IPS-18c (cell line): ENCODE results near the gene SH3TC1.

Experiments
- H3K4me3 ChIP-seq: 2 replicates; pipeline ENCODE4 v1.7.0; 2013; ENCODE audit warnings: low read depth, mild to moderate bottlenecking, low read length, moderate library complexity; ENCODE audit not compliant: insufficient read depth
- H3K9me3 ChIP-seq: one replicate; pipeline ENCODE4 v1.6.1; 2013; ENCODE audit warnings: mild to moderate bottlenecking, low read length, moderate library complexity; ENCODE audit not compliant: control insufficient read depth, insufficient read depth

SH3TC1 gene

DNA sequence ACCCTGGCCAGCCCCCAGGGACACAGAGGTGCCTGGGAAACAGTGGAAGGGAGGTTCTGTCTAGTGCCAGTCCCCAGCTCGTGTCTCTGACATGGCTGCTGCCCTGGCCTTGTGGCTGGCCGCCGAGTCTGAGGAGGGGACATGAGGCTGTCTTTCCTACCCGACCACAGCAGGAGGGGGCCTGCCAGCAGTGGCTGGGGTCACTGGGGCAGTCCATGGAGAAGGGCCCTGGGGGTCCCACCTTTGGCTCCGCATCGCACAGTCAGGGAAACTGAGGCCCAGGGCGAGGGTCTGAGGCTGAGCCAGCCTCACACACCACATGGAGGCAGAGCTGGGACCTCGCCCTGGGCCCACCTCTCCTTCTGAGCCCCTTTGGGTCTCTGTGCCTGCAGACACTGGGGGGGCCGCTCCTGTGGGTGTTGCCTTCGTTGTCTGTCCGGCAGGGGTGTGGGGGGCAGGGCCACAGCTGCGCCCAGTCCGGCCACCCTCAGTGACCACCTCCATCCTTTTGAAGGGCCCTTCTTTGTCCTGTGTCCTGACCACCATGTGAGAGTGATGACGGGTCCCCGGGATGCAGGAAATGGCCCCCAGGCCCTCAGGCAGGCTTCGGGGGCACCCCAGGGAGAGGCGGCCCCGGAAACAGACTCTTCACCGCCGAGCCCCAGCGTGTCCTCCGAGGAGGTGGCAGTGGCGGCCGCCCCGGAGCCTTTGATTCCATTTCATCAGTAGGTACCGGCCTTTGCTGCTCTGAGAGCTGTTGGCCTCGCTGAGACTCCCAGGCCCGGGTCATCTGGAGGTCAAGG is 17.6 kb downstream of the SH3TC1 start:
- H3K4me3 ChIP-seq = no peak overlapping the region

DNA sequence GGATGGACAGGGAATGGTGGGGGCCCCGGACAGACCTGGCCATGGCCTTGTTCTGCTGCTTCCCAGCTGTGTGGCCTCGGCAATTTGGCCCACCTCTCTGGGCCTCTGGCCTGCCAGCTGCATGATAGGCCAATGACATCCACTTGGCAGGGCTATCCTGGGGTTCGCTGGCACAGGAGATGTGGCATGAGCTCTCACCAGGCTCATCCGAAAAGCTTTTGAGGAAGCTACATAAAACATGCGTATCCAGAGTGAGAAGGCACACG is 18.1 kb downstream of the SH3TC1 start:
- H3K9me3 ChIP-seq = no peaks in the 10 kb centered on the region
- H3K4me3 ChIP-seq = no peak overlapping the region

More for the DNA sequence above, 17.6 kb downstream of the SH3TC1 start:
- H3K9me3 ChIP-seq = no peaks in the 10 kb centered on the region

DNA sequence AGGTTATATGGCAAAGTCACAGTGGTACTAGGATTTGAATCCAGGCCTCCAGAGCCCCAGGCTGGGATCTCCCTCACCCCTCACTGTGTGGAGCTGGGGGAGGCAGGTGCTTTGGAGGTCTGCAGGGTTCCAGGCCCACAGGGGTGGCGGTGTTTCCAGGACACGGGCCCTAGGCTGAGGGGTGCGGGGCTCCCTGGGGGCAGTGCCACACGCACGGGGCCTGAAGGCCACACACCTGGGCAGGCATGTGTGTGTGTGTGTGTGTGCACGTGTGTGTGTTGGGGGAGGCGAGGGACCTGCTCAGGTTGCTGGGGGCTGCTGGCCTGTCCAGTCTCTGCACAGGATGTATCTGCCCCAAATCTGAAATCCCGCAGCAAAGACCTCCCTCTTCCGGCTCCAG is 18.8 kb downstream of the SH3TC1 start:
- H3K4me3 ChIP-seq = no peak overlapping the region
- H3K9me3 ChIP-seq = no peaks in the 10 kb centered on the region

DNA sequence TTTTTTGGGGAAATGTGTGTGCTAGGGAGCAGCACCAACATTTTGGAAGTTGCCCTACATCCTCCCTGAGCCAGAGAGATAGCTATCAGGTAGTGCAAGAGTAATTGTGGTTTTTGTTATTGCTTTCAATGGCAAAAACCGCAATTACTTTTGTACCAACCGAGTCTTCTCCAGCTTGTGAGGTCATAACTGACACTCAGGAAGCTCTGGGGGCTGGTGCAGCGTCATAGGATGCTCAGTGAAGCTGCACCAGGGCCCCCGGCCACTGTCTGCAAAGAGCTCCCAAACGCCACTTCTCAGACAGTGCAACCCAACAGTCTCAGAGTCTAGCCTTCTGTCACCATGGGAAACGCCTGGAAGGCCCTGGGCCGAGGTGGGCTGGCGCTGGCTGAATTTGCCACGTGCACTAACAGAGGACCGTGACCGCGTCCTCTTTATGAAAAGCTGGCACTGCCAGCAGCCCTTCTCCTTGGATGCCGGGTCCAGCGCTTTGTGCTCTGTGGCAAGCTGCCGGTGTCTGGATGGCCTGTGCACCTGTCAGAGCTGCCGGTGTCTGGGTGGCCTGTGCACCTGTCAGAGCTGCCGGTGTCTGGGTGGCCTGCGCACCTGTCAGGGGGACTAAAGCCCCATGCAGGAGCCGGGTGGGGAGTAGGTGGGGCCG is 19.4 kb downstream of the SH3TC1 start:
- no peak overlapping the region for H3K4me3 ChIP-seq
- H3K9me3 ChIP-seq = no peaks in the 10 kb centered on the region

DNA sequence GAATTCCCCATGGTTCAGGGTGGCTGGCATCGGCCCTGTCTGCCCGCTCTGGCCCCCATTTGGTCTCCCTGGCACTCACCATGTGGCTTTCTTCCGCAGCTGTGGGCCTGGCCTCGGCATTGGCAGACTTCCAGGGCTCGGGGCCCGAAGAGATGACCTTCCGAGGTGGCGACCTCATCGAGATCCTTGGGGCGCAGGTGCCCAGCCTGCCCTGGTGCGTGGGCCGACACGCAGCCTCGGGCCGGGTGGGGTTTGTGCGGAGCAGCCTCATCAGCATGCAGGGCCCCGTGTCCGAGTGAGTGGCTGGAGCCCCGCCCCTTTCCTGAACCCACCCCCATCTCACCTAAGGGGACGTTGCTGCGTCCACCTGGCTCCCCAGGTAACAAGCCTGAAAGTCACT is 20.1 kb downstream of the SH3TC1 start:
- H3K4me3 ChIP-seq = no peak overlapping the region

DNA sequence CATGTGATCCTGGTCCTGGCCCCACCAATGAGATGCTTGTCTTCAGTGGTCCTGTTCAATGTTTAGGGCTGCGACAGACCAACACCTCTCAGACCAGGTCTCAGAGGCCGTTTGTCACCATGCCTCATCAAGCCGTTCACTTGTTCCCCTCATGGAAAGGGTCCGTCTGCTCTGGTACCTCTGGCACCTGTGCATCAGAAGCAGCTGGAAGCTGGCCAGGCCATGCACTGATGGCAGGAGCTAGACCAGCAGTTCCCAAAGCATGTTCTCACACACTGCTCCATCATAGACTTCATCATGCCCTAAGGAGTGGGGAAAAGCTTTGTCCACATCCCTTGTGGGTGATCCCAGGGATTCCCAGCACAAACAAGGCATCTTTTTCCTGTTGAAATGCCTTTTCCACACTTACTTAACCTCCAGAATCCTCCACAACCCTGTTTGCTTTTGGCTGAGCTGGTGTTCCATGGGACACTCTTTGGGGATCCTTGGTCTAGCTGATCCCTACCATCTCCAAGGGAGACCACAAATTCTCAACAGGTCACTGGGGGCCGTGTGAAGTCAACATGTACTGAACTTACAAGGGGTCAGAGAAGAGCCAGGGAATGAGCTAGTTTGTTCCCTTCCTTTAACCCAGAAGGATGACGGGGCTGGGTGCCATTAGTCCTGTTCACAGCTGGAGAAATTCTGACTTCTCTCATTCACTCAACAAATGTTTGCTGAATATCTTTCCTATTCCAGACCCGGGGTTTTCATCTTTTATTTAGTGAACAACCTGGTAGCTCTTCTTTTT is 21.8 kb downstream of the SH3TC1 start:
- Histone ChIP-seq H3K4me3 (no peak overlapping the region), H3K9me3 (no peaks in the 10 kb centered on the region)

More for the DNA sequence above, 20.1 kb downstream of the SH3TC1 start:
- no peaks in the 10 kb centered on the region for H3K9me3 ChIP-seq

DNA sequence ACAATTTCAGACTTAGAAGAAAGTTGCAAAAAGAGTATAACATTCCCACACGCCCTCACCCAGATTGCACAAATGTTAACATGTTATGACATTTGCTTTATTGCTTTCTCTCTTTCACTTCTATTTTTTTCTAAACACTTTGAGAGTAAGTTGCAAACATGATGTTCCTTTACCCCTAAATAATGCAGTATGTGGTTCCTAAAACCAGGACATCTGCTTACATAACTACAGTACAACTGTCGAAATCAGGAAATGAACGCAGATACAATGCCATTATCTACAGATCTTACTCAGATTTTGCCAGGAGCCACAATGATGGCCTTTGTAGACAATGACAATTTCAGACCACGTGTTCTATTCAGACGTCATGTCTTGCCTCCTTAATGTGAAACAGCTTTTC is 22.4 kb downstream of the SH3TC1 start:
- Histone ChIP-seq H3K9me3 (no peaks in the 10 kb centered on the region), H3K4me3 (no peak overlapping the region)

DNA sequence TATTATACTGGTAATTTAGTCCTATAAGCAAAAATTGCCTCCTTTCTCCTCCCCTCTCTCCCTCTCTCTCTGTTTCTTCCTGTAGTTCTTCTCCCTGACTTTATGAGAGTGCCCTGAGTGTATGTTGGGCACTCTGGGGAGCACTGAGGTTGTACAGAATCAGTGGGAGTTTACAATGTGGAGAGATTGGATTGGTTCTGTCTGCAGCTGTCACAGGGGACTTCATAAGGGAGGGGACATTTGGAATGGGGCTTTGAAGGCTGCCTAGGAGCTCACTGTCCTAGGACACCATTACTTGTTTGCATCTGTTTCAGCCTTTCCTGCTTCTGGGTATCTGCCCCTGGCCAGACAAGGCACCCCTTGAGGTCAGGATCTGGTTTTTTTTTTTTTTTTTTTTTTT is 22.9 kb downstream of the SH3TC1 start:
- Histone ChIP-seq H3K4me3 (no peak overlapping the region), H3K9me3 (no peaks in the 10 kb centered on the region)

DNA sequence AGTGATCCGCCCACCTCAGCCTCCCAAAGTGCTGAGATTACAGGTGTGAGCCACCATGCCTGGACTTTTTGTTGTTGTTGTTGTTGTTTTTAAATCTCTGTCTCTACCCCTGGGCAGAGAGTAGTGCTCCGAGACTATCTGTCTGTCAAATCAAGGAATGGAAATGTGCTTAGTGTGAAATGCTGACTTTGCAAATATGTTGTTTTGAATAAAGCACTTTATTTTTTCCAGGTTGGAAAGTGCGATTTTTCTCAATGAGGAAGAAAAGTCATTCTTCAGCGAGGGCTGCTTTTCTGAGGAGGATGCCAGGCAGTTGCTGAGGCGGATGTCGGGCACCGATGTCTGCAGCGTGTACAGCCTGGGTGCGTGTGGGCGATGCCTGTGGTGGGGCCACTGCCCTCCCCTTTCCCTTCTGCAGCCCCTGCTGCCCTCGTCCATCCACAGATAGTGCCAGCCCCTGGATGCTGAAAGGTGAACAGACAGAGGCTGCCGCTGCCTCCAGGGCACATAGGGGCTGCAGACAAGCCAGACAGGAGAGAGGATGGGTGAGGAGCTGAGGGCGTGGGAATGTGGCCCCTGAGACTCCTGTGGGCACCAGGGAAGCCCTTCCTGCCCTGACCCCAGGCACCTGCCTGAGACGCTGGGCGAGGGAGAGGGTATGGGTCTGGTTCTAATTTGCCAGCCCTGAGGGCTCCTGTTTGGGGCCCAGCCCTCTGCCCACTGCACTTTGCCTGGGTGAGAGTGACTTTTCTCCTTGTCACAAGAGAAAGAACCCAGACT is 23.7 kb downstream of the SH3TC1 start:
- H3K9me3 ChIP-seq = no peaks in the 10 kb centered on the region
- no peak overlapping the region for H3K4me3 ChIP-seq

DNA sequence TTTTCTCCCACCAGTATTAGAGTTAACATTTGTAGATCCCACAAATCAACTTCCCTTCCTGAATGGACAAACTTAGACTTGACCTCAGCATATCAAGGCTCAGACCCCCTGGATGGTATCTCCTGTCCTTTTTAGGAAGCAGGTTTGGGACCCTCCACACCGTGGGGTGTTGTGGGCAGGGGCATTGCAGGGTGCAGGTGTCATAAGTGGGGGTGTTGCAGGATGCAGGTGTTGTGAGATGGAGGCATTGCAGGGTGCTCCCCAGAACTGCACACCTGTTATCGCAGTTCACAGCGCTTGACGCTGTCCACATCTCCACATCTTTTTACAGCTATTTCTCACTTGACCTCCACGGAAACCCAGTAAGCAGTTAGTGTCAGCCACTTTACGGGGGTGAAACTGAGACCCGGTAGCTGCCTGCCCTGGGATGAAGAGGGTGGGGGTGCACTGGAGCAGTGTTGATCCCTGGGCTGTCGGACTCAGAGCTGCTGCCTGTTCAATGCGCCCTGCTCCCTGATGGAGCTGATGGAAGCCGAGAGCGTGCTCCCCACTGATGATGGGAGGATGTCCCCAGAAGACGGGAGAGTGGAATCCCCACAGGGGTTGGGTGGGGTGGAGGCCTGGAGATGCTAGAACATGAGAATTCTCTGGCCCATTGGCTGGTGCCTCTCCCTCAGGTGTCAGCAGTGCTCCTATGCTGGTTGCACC is 25.3 kb downstream of the SH3TC1 start:
- Histone ChIP-seq H3K9me3 (no peaks in the 10 kb centered on the region), H3K4me3 (no peak overlapping the region)

DNA sequence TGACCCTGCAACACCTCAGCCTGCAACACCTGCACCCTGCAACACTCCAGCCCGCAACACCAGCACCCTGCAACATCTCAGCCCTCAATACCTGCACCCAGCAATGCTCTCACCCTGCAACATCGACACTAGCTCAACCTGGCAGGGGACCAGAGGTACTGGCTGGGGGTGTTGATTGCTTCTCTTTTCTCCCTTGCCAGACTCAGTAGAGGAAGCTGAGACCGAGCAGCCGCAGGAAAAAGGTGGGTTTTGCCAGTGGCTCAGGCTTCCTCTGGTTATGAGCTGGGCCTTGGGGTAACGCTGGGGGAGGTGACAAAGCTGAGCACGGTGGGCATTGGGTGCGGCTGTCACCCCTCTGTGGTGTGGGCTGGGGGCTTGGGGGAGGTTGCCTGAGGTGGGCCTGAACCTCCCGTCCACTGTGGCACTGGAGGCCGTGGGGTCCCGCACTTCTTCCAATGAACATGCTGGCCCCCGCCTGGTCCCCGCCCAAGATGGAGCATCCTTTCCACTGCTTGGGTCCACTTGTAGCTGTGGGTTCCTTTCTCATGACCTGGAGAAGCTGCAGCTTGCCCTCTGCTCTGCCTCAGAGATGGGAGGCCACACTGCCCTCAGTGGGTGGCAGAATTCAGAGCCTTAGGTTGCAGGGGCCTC is 26.0 kb downstream of the SH3TC1 start:
- Histone ChIP-seq H3K4me3 (no peak overlapping the region), H3K9me3 (no peaks in the 10 kb centered on the region)

DNA sequence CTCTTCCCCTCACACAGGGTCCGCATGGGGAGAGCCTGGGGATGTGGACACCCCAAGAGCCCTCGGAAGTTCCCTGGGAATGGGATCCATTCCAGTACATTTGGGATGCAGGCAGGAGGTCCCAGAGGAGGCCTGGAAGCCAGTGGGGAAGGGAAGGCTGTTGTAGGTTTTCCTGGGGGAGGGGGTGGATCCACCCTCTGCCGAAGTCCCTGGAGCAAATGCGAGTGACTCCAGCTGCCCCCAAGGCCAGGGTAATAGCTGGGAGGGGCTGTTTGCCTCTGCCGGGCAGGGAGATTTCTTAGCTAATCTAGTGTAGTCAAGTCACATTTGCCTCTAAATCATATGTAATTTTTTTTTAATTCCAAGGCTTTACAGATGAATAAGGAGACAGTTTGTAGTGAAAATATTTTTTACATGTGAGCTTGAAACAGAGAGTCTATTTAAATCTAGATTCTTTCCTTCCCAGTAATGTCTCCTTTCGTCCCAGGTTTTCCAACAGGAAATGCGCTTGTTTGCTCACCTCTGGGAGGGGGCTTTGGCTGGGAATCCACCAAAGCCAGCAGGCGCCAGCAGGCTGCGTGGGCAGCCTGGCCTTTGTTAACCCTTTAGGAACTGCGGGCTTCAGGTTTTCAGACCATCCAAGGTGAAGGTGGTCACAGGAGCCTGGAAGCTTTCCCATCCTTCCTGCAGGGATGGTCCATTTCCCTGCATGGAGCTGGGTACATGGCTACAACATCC is 26.8 kb downstream of the SH3TC1 start:
- Histone ChIP-seq H3K4me3 (no peak overlapping the region), H3K9me3 (no peaks in the 10 kb centered on the region)

DNA sequence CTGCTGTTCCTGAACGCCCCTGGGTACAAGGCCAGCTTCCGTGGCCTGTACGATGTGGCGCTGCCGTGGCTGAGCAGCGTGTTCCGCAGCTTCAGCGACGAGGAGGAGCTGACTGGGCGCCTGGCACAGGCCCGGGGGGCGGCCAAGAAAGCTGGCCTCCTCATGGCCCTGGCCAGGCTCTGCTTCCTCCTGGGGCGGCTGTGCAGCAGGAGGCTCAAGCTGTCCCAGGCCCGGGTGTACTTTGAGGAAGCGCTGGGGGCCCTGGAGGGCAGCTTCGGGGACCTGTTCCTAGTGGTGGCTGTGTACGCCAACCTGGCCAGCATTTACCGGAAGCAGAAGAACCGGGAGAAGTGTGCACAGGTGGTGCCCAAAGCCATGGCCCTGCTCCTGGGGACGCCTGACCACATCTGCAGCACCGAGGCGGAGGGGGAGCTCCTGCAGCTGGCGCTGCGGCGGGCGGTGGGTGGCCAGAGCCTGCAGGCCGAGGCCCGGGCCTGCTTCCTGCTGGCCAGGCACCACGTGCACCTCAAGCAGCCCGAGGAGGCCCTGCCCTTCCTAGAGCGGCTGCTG is 28.2 kb downstream of the SH3TC1 start:
- Histone ChIP-seq H3K9me3 (no peaks in the 10 kb centered on the region), H3K4me3 (no peak overlapping the region)

DNA sequence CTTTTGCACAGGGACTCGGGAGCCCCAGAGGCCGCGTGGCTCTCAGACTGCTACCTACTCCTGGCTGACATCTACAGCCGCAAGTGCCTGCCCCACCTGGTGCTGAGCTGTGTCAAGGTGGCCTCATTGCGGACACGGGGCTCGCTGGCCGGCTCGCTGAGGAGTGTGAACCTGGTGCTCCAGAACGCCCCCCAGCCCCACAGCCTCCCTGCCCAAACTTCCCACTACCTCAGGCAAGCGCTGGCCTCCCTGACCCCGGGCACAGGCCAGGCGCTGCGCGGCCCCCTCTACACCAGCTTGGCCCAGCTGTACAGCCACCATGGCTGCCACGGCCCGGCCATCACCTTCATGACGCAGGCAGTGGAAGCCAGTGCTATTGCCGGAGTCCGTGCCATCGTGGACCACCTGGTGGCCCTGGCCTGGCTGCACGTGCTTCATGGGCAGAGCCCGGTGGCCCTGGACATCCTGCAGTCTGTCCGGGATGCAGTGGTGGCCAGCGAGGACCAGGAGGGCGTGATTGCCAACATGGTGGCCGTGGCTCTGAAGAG is 28.8 kb downstream of the SH3TC1 start:
- no peak overlapping the region for H3K4me3 ChIP-seq
- no peaks in the 10 kb centered on the region for H3K9me3 ChIP-seq
